Regular cardiac myocyte (primary cell): Measurements from ENCODE around the gene F13A1. TPM values are rescaled to one million over a fixed set of nuclear protein-coding genes. Genes with fewer than 3 reads are reported as not detected.

Experiments used
- total RNA-seq: library from RNA; depleted of rRNA; stranded (reverse); fragments of >200 nt; gene quantifications from 2 replicates; pipeline ENCODE4 v1.2.3, GENCODE V29; 2014

F13A1 gene
- total RNA-seq = not detected in 2 replicates

GRCh38 chr6:6319952-6320811 is at the start of gene F13A1:
Gene F13A1 (minus strand): TSS chr6:6320662. CDS start chr6:6318664, 1,998 bp downstream.

